ENCODE measurements around the gene PLD3. TPM values are rescaled to one million over a fixed set of nuclear protein-coding genes. Genes with fewer than 3 reads are reported as not detected.

Gene PLD3
- polyA plus RNA-seq, 1 experiment, result 395 TPM

DNA sequence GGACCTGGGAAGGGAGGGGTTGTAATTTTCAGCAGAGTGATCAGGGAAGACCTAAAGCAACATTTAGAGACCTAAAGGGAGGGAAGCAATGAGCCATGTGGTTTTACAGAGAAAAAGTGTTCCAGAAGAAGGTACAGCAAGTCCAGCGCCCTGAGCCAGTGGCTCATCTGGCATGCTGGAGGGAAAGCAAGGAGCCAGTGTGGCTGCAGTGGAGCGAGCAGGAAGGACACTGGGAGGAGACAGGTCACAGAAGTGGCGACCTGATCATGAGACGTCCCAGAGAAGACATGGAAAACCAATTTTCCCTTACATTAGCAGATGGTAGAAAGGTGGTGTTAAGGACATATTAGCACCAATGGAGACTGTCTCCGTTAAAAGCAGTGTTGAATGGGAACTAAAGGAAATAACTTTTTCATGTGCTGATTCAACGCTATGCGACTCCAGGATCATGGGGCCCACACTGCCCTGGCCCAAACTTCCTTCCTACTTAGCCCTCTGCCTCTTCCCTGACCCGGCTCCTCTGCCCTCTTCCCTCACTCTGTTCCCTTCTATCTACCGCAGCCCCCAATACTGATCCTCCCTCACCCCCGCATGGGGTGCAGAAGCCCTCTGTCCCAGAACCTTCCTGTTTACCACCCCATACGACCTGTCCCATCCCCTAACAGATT lies 5.7 kb upstream of the PLD3 start:
- H3K27me3 ChIP-seq (ENCODE audit: control insufficient read depth, insufficient read depth, low read length), result no peaks in the 10 kb centered on the region
- H3K27ac ChIP-seq (ENCODE audit: low read depth, low read length), result no peak overlapping the region
- H3K9me3 ChIP-seq (ENCODE audit: control insufficient read depth, insufficient read depth, low read length), result no peaks in the 10 kb centered on the region
- ChIA-PET POLR2A (no interaction called here), CTCF (no interaction called here)
- DNase-seq (ENCODE audit: low read depth, low spot score), result no peak
- TF ChIP-seq, protein P1, sequence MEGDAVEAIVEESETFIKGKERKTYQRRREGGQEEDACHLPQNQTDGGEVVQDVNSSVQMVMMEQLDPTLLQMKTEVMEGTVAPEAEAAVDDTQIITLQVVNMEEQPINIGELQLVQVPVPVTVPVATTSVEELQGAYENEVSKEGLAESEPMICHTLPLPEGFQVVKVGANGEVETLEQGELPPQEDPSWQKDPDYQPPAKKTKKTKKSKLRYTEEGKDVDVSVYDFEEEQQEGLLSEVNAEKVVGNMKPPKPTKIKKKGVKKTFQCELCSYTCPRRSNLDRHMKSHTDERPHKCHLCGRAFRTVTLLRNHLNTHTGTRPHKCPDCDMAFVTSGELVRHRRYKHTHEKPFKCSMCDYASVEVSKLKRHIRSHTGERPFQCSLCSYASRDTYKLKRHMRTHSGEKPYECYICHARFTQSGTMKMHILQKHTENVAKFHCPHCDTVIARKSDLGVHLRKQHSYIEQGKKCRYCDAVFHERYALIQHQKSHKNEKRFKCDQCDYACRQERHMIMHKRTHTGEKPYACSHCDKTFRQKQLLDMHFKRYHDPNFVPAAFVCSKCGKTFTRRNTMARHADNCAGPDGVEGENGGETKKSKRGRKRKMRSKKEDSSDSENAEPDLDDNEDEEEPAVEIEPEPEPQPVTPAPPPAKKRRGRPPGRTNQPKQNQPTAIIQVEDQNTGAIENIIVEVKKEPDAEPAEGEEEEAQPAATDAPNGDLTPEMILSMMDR (IDR thresholded peaks at IDR 0.05; ENCODE audit: low read depth, low read length), result no peak
- H3K4me3 ChIP-seq (ENCODE audit: low read depth, low read length), result no peak overlapping the region

GRCh38 chr19:40344422-40344821 lies 4.1 kb upstream of the PLD3 start:
- no peak overlapping the region for H3K4me3 ChIP-seq (ENCODE audit: low read depth, low read length)
- TF ChIP-seq, protein P1 (IDR thresholded peaks at IDR 0.05; ENCODE audit: low read depth, low read length), result no peak
- H3K9me3 ChIP-seq (ENCODE audit: control insufficient read depth, insufficient read depth, low read length), result no peaks in the 10 kb centered on the region
- H3K27me3 ChIP-seq (ENCODE audit: control insufficient read depth, insufficient read depth, low read length), result no peaks in the 10 kb centered on the region
- H3K27ac ChIP-seq (ENCODE audit: low read depth, low read length), result no peak overlapping the region
- CTCF ChIA-PET, result no interaction called here
- no peak for DNase-seq (ENCODE audit: low read depth, low spot score)
- POLR2A ChIA-PET, result interaction anchor here (0.6 kb wide), 1 partner anchor 1095 kb away, joined by 3 read pairs; the partner anchor contains the start of gene DMAC2

GRCh38 chr19:40348961-40349507 lies 539 bp downstream of the PLD3 start:
- Histone ChIP-seq H3K4me3 (ENCODE audit: low read depth, low read length) (peak overlapping the region; percentile 86), H3K9me3 (ENCODE audit: control insufficient read depth, insufficient read depth, low read length) (no peaks in the 10 kb centered on the region), H3K27ac (ENCODE audit: low read depth, low read length) (peak overlapping the region; percentile 3), H3K27me3 (ENCODE audit: control insufficient read depth, insufficient read depth, low read length) (no peaks in the 10 kb centered on the region)
- ChIA-PET POLR2A (interaction anchor here (0.9 to 1.1 kb wide), 5 partner anchors 8 to 94 kb away, joined by 3 to 9 read pairs (median 5); no protein-coding TSS in a partner anchor), CTCF (interaction anchor here (1.2 to 1.5 kb wide), 2 partner anchors 44 to 72 kb away, joined by 4 to 9 read pairs; no protein-coding TSS in a partner anchor)
- TF ChIP-seq, protein P1 (IDR thresholded peaks at IDR 0.05; ENCODE audit: low read depth, low read length), result no peak
- no peak for DNase-seq (ENCODE audit: low read depth, low spot score)

DNA sequence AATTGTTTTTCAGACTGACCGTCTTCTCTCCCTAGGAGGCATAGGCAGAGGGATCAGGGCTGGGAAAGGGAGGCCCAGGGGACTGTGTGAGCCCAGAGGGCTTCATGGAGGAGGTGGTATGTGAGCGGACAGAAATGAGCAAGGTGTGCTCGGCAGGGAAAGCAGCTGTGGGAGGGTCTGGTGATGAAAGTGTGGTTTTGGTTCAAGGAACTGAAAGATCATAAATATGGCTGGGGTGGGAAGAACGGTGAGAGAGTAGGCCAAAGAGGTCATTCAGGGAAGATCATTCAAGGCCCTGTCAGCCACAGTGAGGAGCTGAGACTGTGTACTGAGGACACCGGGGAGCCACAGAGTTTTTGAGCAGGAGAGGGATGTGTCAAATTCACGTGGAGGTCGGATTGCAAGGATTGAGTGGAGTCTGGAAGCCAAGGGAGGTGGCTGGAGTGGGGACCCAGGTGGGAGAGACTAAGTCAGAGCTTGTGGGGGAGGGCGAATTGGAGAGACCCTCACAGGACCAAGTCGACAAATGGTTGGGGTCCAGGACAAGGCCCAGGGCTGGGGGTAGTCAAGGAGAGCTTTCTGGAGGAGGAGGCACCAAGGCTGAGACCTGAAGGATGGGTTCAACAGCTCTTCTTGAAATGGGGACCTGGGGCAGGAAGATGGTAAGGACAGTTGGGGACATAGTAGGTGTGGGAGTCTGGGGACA lies 7.6 kb downstream of the PLD3 start:
- ChIA-PET CTCF (interaction anchor here (1.9 kb wide), 1 partner anchor 51 kb away, joined by 6 read pairs; no protein-coding TSS in a partner anchor), POLR2A (interaction anchor here (0.8 kb wide), 1 partner anchor 8 kb away, joined by 3 read pairs; the partner anchor contains the start of genes C19orf47 and PLD3)
- no peak for DNase-seq (ENCODE audit: low read depth, low spot score)
- Histone ChIP-seq H3K9me3 (ENCODE audit: control insufficient read depth, insufficient read depth, low read length) (no peaks in the 10 kb centered on the region), H3K4me3 (ENCODE audit: low read depth, low read length) (no peak overlapping the region), H3K27ac (ENCODE audit: low read depth, low read length) (peak overlapping the region; percentile 2), H3K27me3 (ENCODE audit: control insufficient read depth, insufficient read depth, low read length) (no peaks in the 10 kb centered on the region)
- TF ChIP-seq, protein P1 (IDR thresholded peaks at IDR 0.05; ENCODE audit: low read depth, low read length), result no peak
